Mucosa of rectum (tissue), 2 donors: ENCODE measurements around the gene ADCY3.
A peak's percentile ranks its signal among the peaks of the same experiment; 100 is the strongest.

Experiments
- H3K27ac ChIP-seq, 2 donors: one replicate each; pipeline ENCODE4 v1.7.0; 2013; ENCODE audit warnings: inconsistent platforms in 2 of 2, low read depth in 2 of 2, low read length in 2 of 2
- H3K27me3 ChIP-seq, 2 donors: one replicate each; pipeline ENCODE4 v1.7.0; 2013; ENCODE audit warnings: low read length in 2 of 2; ENCODE audit not compliant: control insufficient read depth in 2 of 2, insufficient read depth in 2 of 2
- H3K36me3 ChIP-seq, 2 donors: one replicate each; pipeline ENCODE4 v1.7.0; 2013; ENCODE audit warnings: low read length in 2 of 2; ENCODE audit not compliant: control insufficient read depth in 2 of 2, insufficient read depth in 2 of 2
- H3K4me1 ChIP-seq, 2 donors: one replicate each; pipeline ENCODE4 v1.7.0; 2013; ENCODE audit warnings: low read length in 2 of 2, mild to moderate bottlenecking in 1 of 2; ENCODE audit not compliant: control insufficient read depth in 2 of 2, insufficient read depth in 2 of 2
- H3K4me3 ChIP-seq, 2 donors: one replicate each; pipeline ENCODE4 v1.7.0; 2013; ENCODE audit warnings: low read length in 2 of 2
- H3K9ac ChIP-seq, 2 donors: one replicate each; pipeline ENCODE4 v1.7.0; 2013; ENCODE audit warnings: low read length in 2 of 2, low read depth in 1 of 2, mild to moderate bottlenecking in 1 of 2
- H3K9me3 ChIP-seq, 2 donors: one replicate each; pipeline ENCODE4 v1.7.0; 2013; ENCODE audit warnings: low read length in 2 of 2; ENCODE audit not compliant: control insufficient read depth in 2 of 2
- donor health status: healthy.
- donor health status: Normal muscosa, but diverticular disease.

Gene ADCY3

DNA sequence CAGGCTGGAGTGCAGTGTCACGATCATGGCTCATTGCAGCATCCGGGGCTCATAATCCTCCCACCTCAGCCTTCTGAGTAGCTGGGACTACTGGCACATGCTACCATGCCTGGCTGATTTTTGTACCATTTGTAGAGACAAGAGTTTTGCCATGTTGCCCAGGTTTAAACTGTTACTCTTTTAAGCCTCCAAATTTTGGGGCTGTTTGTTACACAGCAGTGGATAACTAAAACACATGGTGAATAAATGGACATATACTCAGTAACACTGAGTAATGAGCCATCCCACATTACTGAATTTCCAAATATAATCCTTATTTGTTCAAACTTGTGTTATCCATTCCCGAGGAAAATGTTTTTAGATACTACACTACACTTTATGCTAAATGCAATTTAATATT lies 9.8 kb downstream of the ADCY3 start:
- no peak overlapping the region for H3K9ac ChIP-seq
- peaks cover 20 to 25% of the 10 kb centered on the region in 2 donors for H3K4me1 ChIP-seq
- no peaks in the 10 kb centered on the region for H3K36me3 ChIP-seq
- no peak overlapping the region for H3K4me3 ChIP-seq
- no peaks in the 10 kb centered on the region for H3K27me3 ChIP-seq
- no peak overlapping the region for H3K27ac ChIP-seq
- no peaks in the 10 kb centered on the region for H3K9me3 ChIP-seq

GRCh38 chr2:24909555-24910177 lies 10.4 kb downstream of the ADCY3 start:
- Histone ChIP-seq H3K4me1 (peaks cover 16 to 21% of the 10 kb centered on the region in 2 donors), H3K4me3 (no peak overlapping the region), H3K27me3 (no peaks in the 10 kb centered on the region), H3K9me3 (no peaks in the 10 kb centered on the region), H3K36me3 (no peaks in the 10 kb centered on the region), H3K27ac (no peak overlapping the region), H3K9ac (no peak overlapping the region)

- Histone ChIP-seq H3K27me3 (no peaks in the 10 kb centered on the region), H3K9me3 (no peaks in the 10 kb centered on the region), H3K4me1 (peaks cover 15 to 19% of the 10 kb centered on the region in 2 donors), H3K4me3 (no peak overlapping the region), H3K27ac (peak overlapping the region; percentile 39 to 52), H3K36me3 (no peaks in the 10 kb centered on the region), H3K9ac (no peak overlapping the region)
Observed at GRCh38 chr2:24908461-24908901, 11.6 kb downstream of the ADCY3 start.

GRCh38 chr2:24907116-24907515 lies 12.9 kb downstream of the ADCY3 start:
- peaks cover 6 to 10% of the 10 kb centered on the region in 2 donors for H3K4me1 ChIP-seq
- H3K9me3 ChIP-seq, result no peaks in the 10 kb centered on the region
- H3K4me3 ChIP-seq, result no peak overlapping the region
- no peak overlapping the region for H3K9ac ChIP-seq
- peaks cover 0 to 2% of the 10 kb centered on the region in 2 donors for H3K36me3 ChIP-seq
- no peaks in the 10 kb centered on the region for H3K27me3 ChIP-seq
- no peak overlapping the region for H3K27ac ChIP-seq

DNA sequence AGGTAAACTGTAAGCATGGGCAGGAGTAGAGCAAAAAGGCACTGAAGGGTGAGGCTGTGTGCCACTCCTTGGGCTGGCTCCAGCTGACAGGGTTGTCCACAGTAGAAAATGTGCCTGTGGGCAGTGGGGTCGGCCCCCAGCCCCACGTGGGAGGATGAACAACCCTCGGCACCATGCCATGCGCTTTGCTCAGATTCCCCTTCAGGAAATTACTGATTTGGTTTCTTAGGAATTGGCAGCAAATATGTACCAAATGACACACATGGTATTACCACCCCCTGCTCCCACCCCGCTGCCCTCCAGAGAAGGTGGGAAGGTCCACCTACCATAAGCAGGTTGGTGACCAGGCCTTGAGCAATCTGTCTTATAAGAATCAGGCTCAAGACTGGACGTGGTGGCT lies 13.6 kb downstream of the ADCY3 start:
- Histone ChIP-seq H3K4me1 (peaks cover 0 to 7% of the 10 kb centered on the region in 2 donors), H3K36me3 (peaks cover 0 to 2% of the 10 kb centered on the region in 2 donors), H3K27ac (no peak overlapping the region), H3K9me3 (no peaks in the 10 kb centered on the region), H3K9ac (no peak overlapping the region), H3K27me3 (no peaks in the 10 kb centered on the region), H3K4me3 (no peak overlapping the region)

DNA sequence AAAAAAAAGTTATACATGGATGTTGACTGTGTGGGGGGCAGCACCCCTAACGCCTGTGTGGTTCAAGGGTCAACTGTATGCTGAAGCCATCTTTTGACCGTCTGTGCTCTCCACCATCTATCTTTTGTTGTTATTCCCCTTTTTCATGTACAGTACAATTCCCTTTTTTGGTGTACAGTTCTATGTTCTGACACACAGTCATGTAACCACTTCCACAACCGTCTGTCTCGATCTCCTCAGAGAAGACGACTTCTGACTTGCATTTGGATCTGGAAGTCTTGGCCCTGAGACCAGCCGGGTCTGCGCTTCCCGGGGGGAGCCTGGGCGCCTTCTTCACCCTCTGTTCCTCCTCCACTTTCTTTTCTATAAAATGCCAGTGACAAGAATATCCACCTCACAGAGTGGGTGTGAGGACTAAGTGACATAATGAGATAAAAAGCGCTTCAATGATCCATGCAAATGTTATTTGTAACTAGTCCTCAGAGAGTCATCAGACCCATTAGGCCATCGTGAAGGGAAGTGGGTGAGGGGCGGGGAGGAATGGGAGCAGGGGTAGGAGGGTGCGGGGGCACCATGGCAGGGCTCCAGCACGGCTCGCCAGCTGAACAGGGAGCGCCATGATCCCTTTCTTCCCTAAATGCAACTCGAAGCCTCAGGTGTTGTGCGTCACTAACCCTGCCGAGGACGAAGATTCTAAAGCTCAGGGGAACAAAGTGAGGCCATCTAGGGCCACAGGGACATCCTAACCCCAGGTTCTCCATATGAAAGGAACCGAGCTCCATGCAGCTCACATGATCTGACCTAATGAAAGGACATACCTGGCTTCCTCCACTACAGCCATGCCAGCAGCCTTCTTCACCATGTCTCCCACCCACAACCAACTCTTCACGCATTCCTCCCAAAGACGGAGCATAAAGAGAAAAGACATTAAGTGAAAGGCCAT lies 16.6 kb downstream of the ADCY3 start:
- peaks cover 0 to 2% of the 10 kb centered on the region in 2 donors for H3K4me1 ChIP-seq
- H3K4me3 ChIP-seq, result no peak overlapping the region
- no peaks in the 10 kb centered on the region for H3K9me3 ChIP-seq
- no peak overlapping the region for H3K9ac ChIP-seq
- H3K27ac ChIP-seq, result no peak overlapping the region
- peaks cover 0 to 2% of the 10 kb centered on the region in 2 donors for H3K36me3 ChIP-seq
- H3K27me3 ChIP-seq, result no peaks in the 10 kb centered on the region

GRCh38 chr2:24899361-24899910 lies 20.6 kb downstream of the ADCY3 start:
- Histone ChIP-seq H3K36me3 (peaks cover 0 to 6% of the 10 kb centered on the region in 2 donors), H3K9me3 (no peaks in the 10 kb centered on the region), H3K4me1 (no peaks in the 10 kb centered on the region), H3K27ac (no peak overlapping the region), H3K9ac (no peak overlapping the region), H3K4me3 (no peak overlapping the region), H3K27me3 (no peaks in the 10 kb centered on the region)

- Histone ChIP-seq H3K4me3 (no peak overlapping the region), H3K9me3 (no peaks in the 10 kb centered on the region), H3K27ac (no peak overlapping the region), H3K9ac (no peak overlapping the region), H3K36me3 (peaks cover 0 to 6% of the 10 kb centered on the region in 2 donors), H3K4me1 (no peaks in the 10 kb centered on the region), H3K27me3 (no peaks in the 10 kb centered on the region)
Observed at GRCh38 chr2:24898122-24899109, 21.6 kb downstream of the ADCY3 start.

- Histone ChIP-seq H3K27ac (no peak overlapping the region), H3K4me3 (no peak overlapping the region), H3K9ac (no peak overlapping the region), H3K27me3 (no peaks in the 10 kb centered on the region), H3K36me3 (peaks cover 0 to 4% of the 10 kb centered on the region in 2 donors), H3K4me1 (no peaks in the 10 kb centered on the region), H3K9me3 (no peaks in the 10 kb centered on the region)
Observed at GRCh38 chr2:24894750-24895149, 25.3 kb downstream of the ADCY3 start.
